NCI-H1930 (cell line): ENCODE data around the gene BFSP2.
"Not testable (repeated sequence)": the region's sequence is repeated elsewhere in the genome, so short reads cannot be mapped to it uniquely, and the experiment has no call there.

Source experiments
- DNase-seq, 2 experiments: peaks; one replicate each; lab custom pipeline; 2025; lab: John Stamatoyannopoulos, UW

Gene BFSP2

DNA sequence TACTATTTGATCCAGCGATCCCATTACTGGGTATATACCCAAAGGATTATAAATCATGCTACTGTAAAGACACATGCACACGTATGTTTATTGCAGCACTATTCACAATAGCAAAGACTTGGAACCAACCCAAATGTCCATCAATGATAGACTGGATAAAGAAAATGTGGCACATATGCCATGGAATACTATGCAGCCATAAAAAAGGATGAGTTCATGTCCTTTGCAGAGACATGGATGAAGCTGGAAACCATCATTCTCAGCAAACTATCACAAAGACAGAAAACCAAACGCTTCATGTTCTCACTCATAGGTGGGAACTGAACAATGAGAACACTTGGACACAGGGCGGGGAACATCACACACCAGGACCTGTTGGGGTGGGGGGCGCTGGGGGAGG lies 82.6 kb downstream of the BFSP2 start:
- DNase-seq: not testable (repeated sequence)

- DNase-seq: no peak
These were observed 86.8 kb downstream of the BFSP2 start for GRCh38 chr3:133486658-133487057.

DNA sequence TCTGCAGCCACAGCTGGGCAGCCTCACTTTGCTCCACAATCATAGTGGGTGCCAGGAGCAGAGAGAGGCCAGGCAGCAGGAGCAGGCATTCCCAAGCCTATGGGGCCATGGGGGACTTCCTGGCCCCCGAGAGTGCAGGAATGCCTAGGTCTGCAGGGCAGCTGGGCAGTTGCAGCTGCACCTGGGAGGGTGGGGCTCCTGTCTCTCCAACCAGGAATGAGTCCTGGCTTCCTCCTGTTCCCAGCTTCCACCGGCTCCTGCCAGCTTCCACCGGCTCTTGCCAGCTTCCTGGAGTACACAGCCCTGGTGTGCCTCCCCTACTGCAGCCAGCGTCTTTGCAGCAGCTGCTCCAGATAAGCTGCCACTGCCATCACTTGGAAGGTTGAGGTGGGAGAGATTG lies 87.3 kb downstream of the BFSP2 start:
- DNase-seq: no peak

- DNase-seq: no peak
These were observed 88.2 kb downstream of the BFSP2 start for GRCh38 chr3:133487920-133488540.

DNA sequence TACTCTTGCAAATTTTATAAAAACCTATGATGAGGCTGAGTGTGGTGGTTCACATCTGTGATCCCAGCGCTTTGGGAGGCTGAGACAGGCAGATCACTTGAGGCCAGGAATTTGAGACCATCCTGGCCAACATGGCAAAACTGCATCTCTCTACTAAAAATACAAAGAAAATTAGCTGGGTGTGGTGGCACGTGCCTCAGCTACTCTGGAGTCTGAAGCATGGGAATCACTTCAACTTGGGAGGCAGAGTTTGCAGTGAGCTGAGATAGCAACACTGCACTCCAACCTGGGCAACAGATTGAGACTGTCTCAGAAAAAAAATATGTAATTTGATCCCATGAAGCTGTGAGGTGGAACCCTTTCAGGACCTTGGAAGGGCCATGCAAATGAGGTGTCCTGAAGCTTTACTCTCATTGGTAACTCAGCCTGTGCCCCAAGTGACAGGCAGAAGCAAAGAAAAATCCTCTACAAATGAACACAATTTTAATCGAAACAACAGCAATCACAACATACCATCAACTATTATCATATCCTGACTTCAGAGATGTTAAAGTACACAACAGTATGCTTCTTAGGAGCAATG lies 89.0 kb downstream of the BFSP2 start:
- DNase-seq: no peak

- DNase-seq: no peak
These were observed 89.7 kb downstream of the BFSP2 start for GRCh38 chr3:133489466-133490085.

DNA sequence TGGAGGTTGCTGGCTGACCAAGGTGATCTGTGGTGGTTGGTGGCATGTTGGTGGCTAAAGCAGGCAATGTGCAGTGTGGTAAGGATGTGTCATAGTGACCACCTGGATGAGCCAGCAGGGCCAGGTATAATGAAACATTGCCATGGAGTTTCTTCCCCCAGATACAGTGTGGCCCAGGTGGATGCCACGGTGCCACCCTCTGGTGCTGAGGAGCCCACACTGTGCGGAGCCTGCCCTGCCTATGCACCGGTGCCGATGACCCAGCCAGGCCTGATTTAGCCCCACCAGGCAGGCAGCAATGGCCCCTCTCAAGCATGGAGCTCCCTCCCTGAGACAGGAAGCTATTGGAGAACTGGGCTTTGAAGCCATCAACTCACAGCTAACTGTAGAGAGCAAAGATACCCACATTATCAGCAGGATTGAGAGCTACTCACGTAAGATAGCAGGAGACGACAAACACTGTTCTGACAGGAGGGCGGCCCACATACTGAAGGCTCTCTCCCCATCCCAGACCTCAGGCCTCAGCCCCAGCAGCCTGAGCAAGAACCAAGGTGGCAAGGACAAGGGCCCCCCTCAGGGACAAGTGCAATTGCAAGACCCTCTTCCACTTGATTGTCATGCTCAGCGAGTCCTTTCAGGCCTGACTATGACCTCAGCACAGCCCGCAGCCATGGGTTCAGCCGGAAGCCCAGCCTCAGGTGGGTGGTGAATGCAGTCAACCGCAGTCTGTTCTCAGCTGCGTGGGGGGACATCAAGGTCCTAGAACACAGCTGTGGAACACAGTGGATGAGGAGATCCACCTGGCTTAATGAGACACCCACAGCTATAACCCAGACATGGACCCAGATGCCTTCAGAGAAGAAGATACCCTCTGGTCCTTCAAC lies 90.9 kb downstream of the BFSP2 start:
- DNase-seq: no peak

- no peak for DNase-seq
These were observed 91.7 kb downstream of the BFSP2 start for GRCh38 chr3:133491481-133492059.

- DNase-seq: no peak
These were observed 92.4 kb downstream of the BFSP2 start for GRCh38 chr3:133492159-133492741.

GRCh38 chr3:133494469-133494868 lies 94.6 kb downstream of the BFSP2 start:
- DNase-seq: no peak

GRCh38 chr3:133502542-133502941 lies 102.7 kb downstream of the BFSP2 start:
- DNase-seq: not testable (repeated sequence)

DNA sequence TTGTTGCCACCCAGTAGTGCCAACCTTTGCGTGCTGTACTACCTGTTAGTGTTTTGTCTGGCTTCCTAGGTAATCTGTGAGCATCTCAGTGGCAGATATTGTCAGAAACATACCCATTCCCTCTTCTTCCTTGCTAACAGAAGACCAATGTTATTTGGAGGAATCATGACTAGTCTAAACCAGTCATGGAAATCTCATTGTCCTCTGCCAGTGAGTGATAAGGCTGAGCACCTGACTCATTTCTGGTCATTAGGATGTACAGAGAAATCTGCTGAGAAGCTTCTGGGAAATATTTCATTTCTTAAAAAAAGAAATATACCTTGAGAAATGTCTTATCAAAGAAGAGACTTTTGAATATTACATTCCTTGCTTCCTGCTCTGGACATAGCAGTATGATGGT lies 103.6 kb downstream of the BFSP2 start:
- no peak for DNase-seq

- no peak for DNase-seq
These were observed 104.9 kb downstream of the BFSP2 start for GRCh38 chr3:133504736-133505135.

DNA sequence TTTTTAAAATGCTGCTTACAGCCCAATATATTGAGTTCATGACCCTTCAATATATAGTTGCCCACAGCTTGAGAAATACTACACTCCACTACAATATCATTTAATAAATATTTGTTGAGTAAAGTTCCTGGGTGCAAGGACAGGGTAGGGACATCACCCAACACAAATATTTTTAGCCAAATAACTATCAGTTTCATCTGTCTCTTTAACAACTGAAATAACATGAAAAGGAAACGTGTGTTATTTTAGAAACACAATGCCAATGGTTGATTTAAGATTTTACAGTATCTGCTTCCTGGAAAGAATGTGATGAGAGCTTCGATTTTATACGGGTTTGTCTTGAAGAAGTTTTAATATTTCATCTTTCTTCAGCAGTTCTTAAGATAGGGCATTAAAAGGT lies 106.0 kb downstream of the BFSP2 start:
- no peak for DNase-seq

- DNase-seq: no peak
These were observed 106.5 kb downstream of the BFSP2 start for GRCh38 chr3:133506215-133506901.

DNA sequence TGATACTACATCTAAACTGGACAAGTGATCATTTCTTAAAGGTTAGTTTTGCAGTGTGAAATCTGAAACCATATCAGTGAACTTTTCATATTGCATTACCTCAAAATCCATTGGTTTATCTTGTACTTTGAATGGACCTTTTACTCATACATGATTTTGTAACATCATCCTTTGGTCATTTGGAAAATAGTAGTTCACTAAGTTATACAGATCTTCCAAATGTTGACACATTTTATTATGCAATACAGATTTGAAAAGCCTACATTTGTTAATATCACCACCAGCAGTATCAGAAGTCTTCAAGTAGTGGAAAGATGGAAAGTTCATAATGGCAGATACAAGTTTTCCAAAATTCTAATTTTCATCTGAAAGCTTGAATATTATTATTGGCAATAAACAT lies 109.6 kb downstream of the BFSP2 start:
- DNase-seq: no peak

DNA sequence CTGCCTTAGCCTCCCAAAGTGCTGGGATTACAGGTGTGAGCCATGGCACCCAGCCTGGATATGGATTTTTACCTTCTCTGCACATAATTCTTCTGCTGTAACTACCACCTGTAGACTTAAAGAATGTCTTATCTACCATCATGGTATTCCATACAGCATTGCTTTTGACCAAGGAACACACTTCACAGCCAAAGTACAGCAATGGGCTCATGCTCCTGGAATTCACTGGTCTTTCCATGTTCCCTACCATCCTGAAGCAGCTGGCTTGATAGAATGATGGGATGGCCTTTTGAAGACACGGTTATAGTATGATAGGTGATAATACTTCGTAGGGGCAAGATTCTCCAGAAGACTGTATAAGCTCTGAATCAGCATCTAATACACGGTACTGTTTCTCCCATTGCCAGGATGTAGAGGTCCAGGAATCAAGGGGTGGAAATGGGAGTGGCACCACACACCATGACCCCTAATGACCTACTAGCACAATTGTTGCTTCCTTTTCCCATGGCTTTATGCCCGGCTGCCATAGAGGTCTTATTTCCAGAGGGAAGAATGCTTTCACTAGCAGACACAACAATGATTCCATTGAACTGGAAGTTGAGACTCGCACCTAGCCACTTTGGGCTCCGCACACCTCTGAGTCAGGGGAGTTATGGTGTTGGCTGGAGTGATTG lies 112.7 kb downstream of the BFSP2 start:
- no peak for DNase-seq

- no peak for DNase-seq
These were observed 114.6 kb downstream of the BFSP2 start for GRCh38 chr3:133514418-133514817.

DNA sequence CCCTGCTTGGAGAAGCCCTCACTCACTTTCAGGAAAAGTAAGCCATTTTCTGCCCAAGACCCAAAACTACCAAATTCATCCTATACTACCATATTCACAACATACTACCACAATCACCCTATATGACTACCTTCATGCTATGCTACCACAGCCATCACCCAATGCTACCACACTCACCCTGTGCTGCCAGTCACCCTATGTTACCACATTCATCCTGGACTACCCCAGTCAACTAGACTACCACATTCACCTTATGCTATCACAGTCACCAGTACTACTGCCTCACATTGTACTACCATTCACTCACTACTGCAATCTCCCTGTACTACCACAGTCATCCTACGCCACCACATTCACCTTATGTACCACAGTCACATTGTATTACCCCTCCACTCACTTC lies 115.3 kb downstream of the BFSP2 start:
- DNase-seq: no peak

DNA sequence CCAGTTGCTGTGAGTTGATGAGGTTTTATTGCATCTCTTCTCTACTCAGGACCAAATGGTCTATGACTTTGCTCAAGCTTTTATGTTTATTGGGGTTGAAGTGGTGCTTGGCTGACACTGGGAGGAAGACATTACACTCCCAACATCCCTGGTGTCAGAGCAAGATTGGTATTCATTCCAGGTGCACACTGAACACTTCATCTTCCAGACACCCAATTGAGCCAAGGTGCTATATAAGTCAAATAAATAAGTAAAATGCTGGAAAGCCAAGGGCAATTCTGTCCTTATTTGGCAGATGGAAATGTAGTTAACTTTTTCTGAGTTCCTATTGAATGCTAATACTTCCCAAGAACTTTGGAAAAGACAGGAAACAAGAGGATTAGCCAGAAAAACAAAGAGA lies 120.4 kb downstream of the BFSP2 start:
- no peak for DNase-seq

GRCh38 chr3:133520938-133521337 lies 121.1 kb downstream of the BFSP2 start:
- DNase-seq: not testable (repeated sequence)
